CD4-positive, CD25-positive, alpha-beta regulatory T cell (primary cell): ENCODE data around the gene SHC4. TPM values are rescaled to one million over a fixed set of nuclear protein-coding genes. Genes with fewer than 3 reads are reported as not detected.
A peak's percentile ranks its signal among the peaks of the same experiment; 100 is the strongest.

Source experiments
- ATAC-seq, 2 donors: fragments of 150-1000 bp; cut with Tn5 transposase; one replicate each; pipeline ENCODE4 v1.10.0; 2021; ENCODE audit warnings: low read depth in 2 of 2, moderate number of reproducible peaks in 2 of 2, moderate library complexity in 1 of 2
- DNase-seq, 3 donors: peaks; one replicate each; pipeline versions ENCODE4 v3.0.0 to v3.0.0-alpha.2; 2012 to 2022; ENCODE audit warnings: mixed read lengths in 1 of 3
- H3K27ac ChIP-seq: one replicate; pipeline ENCODE4 v1.7.0; 2013; ENCODE audit warnings: mild to moderate bottlenecking, low read length; ENCODE audit not compliant: insufficient read depth, poor library complexity, severe bottlenecking
- H3K27me3 ChIP-seq: one replicate; pipeline ENCODE4 v1.7.0; 2013; ENCODE audit warnings: low read length; ENCODE audit not compliant: control insufficient read depth, insufficient read depth
- H3K36me3 ChIP-seq: one replicate; pipeline ENCODE4 v1.7.0; 2013; ENCODE audit warnings: mild to moderate bottlenecking, low read length, moderate library complexity; ENCODE audit not compliant: control insufficient read depth, insufficient read depth
- H3K4me1 ChIP-seq: 2 replicates; pipeline ENCODE4 v1.7.0; 2013; ENCODE audit warnings: mild to moderate bottlenecking, low read length; ENCODE audit not compliant: insufficient read depth, control insufficient read depth, poor library complexity, severe bottlenecking
- H3K4me3 ChIP-seq: one replicate; pipeline ENCODE4 v1.7.0; 2013; ENCODE audit warnings: low read depth, mild to moderate bottlenecking, low read length, moderate library complexity
- H3K9me3 ChIP-seq, 2 experiments: 1 replicate in 1 of 2; 2 replicates in 1 of 2; pipeline ENCODE4 v1.7.0; 2013; ENCODE audit warnings: low read length in 2 of 2, mild to moderate bottlenecking in 1 of 2, moderate library complexity in 1 of 2; ENCODE audit not compliant: control insufficient read depth in 2 of 2
- H3K27ac Mint-ChIP-seq, 3 donors: one replicate each; pipeline ENCODE4 v1.8.0; 2020 to 2022; ENCODE audit warnings: mild to moderate bottlenecking in 3 of 3, mixed read lengths in 3 of 3, moderate library complexity in 2 of 3
- H3K27me3 Mint-ChIP-seq: one replicate; pipeline ENCODE4 v1.8.0; 2022; ENCODE audit warnings: mild to moderate bottlenecking, mixed read lengths
- H3K36me3 Mint-ChIP-seq: one replicate; pipeline ENCODE4 v1.8.0; 2020; ENCODE audit warnings: mixed read lengths
- H3K4me1 Mint-ChIP-seq, 4 donors: one replicate each; pipeline ENCODE4 v1.8.0; 2020 to 2022; ENCODE audit warnings: mixed read lengths in 4 of 4, mild to moderate bottlenecking in 1 of 4
- H3K4me3 Mint-ChIP-seq, 4 donors: one replicate each; pipeline ENCODE4 v1.8.0; 2020 to 2022; ENCODE audit warnings: mild to moderate bottlenecking in 4 of 4, mixed read lengths in 4 of 4, moderate library complexity in 3 of 4
- H3K9me3 Mint-ChIP-seq, 7 donors: one replicate each; pipeline ENCODE4 v1.8.0; 2020 to 2022; ENCODE audit warnings: mixed read lengths in 7 of 7, mild to moderate bottlenecking in 3 of 7, moderate library complexity in 2 of 7
- polyA plus RNA-seq, 4 donors: library from polyadenylated mRNA; unstranded; fragments of 300-500 nt; fragmentation: Illumina TruSeq; gene quantifications; one replicate each; pipeline ENCODE4 v1.2.3, GENCODE V29; 2021
- total RNA-seq: library from RNA; stranded (reverse); gene quantifications from one replicate; pipeline ENCODE4 v1.2.3, GENCODE V29; 2022

SHC4 gene
- total and polyA plus RNA-seq, 5 donors from 2014 or later = not detected

GRCh38 chr15:48946840-48947187 is 16.9 kb downstream of the SHC4 start:
- DNase-seq (no peak), ATAC-seq (no peak)
- no peak overlapping the region for H3K27ac ChIP-seq
- Mint-ChIP-seq H3K4me1 (no peaks in the 10 kb centered on the region), H3K36me3 (no peaks in the 10 kb centered on the region), H3K27ac (no peak overlapping the region), H3K4me3 (no peak overlapping the region), H3K9me3 (peaks cover 0 to 4% (median 0%) of the 10 kb centered on the region in 7 donors), H3K27me3 (peaks cover 37% of the 10 kb centered on the region)
- H3K36me3 ChIP-seq = no peaks in the 10 kb centered on the region
- no peaks in the 10 kb centered on the region for H3K9me3 ChIP-seq
- H3K27me3 ChIP-seq = peaks cover 2% of the 10 kb centered on the region
- no peak overlapping the region for H3K4me3 ChIP-seq
- H3K4me1 ChIP-seq = no peaks in the 10 kb centered on the region

- peaks cover 0 to 4% (median 0%) of the 10 kb centered on the region in 7 donors for H3K9me3 Mint-ChIP-seq
- no peak overlapping the region for H3K4me3 ChIP-seq
- H3K27me3 Mint-ChIP-seq = peaks cover 33% of the 10 kb centered on the region
- no peaks in the 10 kb centered on the region for H3K9me3 ChIP-seq
- H3K4me1 ChIP-seq = no peaks in the 10 kb centered on the region
- no peak overlapping the region for H3K27ac Mint-ChIP-seq
- H3K4me1 Mint-ChIP-seq = no peaks in the 10 kb centered on the region
- no peak overlapping the region for H3K4me3 Mint-ChIP-seq
- no peak for DNase-seq
- no peak for ATAC-seq
- no peaks in the 10 kb centered on the region for H3K36me3 ChIP-seq
- no peaks in the 10 kb centered on the region for H3K36me3 Mint-ChIP-seq
- peaks cover 4% of the 10 kb centered on the region for H3K27me3 ChIP-seq
- H3K27ac ChIP-seq = no peak overlapping the region
Observed at GRCh38 chr15:48946074-48946839, 17.5 kb downstream of the SHC4 start.

- Histone ChIP-seq H3K4me1 (no peaks in the 10 kb centered on the region), H3K27me3 (peaks cover 5% of the 10 kb centered on the region), H3K27ac (no peak overlapping the region), H3K4me3 (no peak overlapping the region), H3K36me3 (no peaks in the 10 kb centered on the region), H3K9me3 (no peaks in the 10 kb centered on the region)
- H3K27me3 Mint-ChIP-seq = peaks cover 34% of the 10 kb centered on the region
- no peaks in the 10 kb centered on the region for H3K4me1 Mint-ChIP-seq
- DNase-seq (no peak), ATAC-seq (no peak)
- peaks cover 0 to 4% (median 0%) of the 10 kb centered on the region in 7 donors for H3K9me3 Mint-ChIP-seq
- no peak overlapping the region for H3K27ac Mint-ChIP-seq
- H3K4me3 Mint-ChIP-seq = no peak overlapping the region
- no peaks in the 10 kb centered on the region for H3K36me3 Mint-ChIP-seq
Observed at GRCh38 chr15:48945386-48945785, 18.3 kb downstream of the SHC4 start.

GRCh38 chr15:48941904-48942303 is 21.8 kb downstream of the SHC4 start:
- DNase-seq = no peak
- no peaks in the 10 kb centered on the region for H3K36me3 ChIP-seq
- Mint-ChIP-seq H3K4me1 (no peaks in the 10 kb centered on the region), H3K27ac (no peak overlapping the region), H3K36me3 (no peaks in the 10 kb centered on the region), H3K4me3 (no peak overlapping the region), H3K9me3 (peaks cover 0 to 5% (median 0%) of the 10 kb centered on the region in 7 donors), H3K27me3 (peaks cover 34% of the 10 kb centered on the region)
- no peak overlapping the region for H3K4me3 ChIP-seq
- peaks cover 6% of the 10 kb centered on the region for H3K27me3 ChIP-seq
- no peaks in the 10 kb centered on the region for H3K9me3 ChIP-seq
- no peak overlapping the region for H3K27ac ChIP-seq
- no peaks in the 10 kb centered on the region for H3K4me1 ChIP-seq
- ATAC-seq = no peak

- Histone ChIP-seq H3K4me3 (no peak overlapping the region), H3K27me3 (peaks cover 6% of the 10 kb centered on the region), H3K9me3 (no peaks in the 10 kb centered on the region), H3K27ac (no peak overlapping the region), H3K36me3 (no peaks in the 10 kb centered on the region), H3K4me1 (no peaks in the 10 kb centered on the region)
- Mint-ChIP-seq H3K4me3 (peak overlapping the region in 1 of 4 donors; percentile 22), H3K9me3 (peaks cover 0 to 5% (median 0%) of the 10 kb centered on the region in 7 donors), H3K4me1 (no peaks in the 10 kb centered on the region), H3K36me3 (no peaks in the 10 kb centered on the region), H3K27me3 (peaks cover 38% of the 10 kb centered on the region), H3K27ac (no peak overlapping the region)
- ATAC-seq (no peak), DNase-seq (peak in 1 of 3 donors; percentile 31)
Observed at GRCh38 chr15:48940508-48940907, 23.2 kb downstream of the SHC4 start.

- ATAC-seq = no peak
- Mint-ChIP-seq H3K9me3 (peaks cover 0 to 5% (median 0%) of the 10 kb centered on the region in 7 donors), H3K27ac (no peak overlapping the region), H3K4me3 (no peak overlapping the region), H3K4me1 (no peaks in the 10 kb centered on the region), H3K27me3 (peaks cover 40% of the 10 kb centered on the region), H3K36me3 (no peaks in the 10 kb centered on the region)
- DNase-seq = no peak
- no peak overlapping the region for H3K27ac ChIP-seq
- H3K4me1 ChIP-seq = no peaks in the 10 kb centered on the region
- peaks cover 6% of the 10 kb centered on the region for H3K27me3 ChIP-seq
- no peak overlapping the region for H3K4me3 ChIP-seq
- no peaks in the 10 kb centered on the region for H3K36me3 ChIP-seq
- no peaks in the 10 kb centered on the region for H3K9me3 ChIP-seq
Observed at GRCh38 chr15:48939648-48940047, 24.1 kb downstream of the SHC4 start.

GRCh38 chr15:48937886-48938285 is 25.8 kb downstream of the SHC4 start:
- DNase-seq = no peak
- H3K4me3 Mint-ChIP-seq = no peak overlapping the region
- H3K27me3 ChIP-seq = peaks cover 10% of the 10 kb centered on the region
- no peak overlapping the region for H3K27ac ChIP-seq
- no peak for ATAC-seq
- H3K4me1 ChIP-seq = no peaks in the 10 kb centered on the region
- no peak overlapping the region for H3K27ac Mint-ChIP-seq
- H3K27me3 Mint-ChIP-seq = peaks cover 43% of the 10 kb centered on the region
- H3K36me3 ChIP-seq = no peaks in the 10 kb centered on the region
- no peaks in the 10 kb centered on the region for H3K36me3 Mint-ChIP-seq
- H3K4me3 ChIP-seq = no peak overlapping the region
- no peaks in the 10 kb centered on the region for H3K9me3 ChIP-seq
- H3K4me1 Mint-ChIP-seq = no peaks in the 10 kb centered on the region
- peaks cover 0 to 5% (median 0%) of the 10 kb centered on the region in 7 donors for H3K9me3 Mint-ChIP-seq

GRCh38 chr15:48936666-48937065 is 27.1 kb downstream of the SHC4 start:
- peaks cover 41% of the 10 kb centered on the region for H3K27me3 Mint-ChIP-seq
- Histone ChIP-seq H3K27ac (no peak overlapping the region), H3K4me3 (no peak overlapping the region), H3K27me3 (peaks cover 13% of the 10 kb centered on the region), H3K9me3 (no peaks in the 10 kb centered on the region), H3K36me3 (no peaks in the 10 kb centered on the region), H3K4me1 (no peaks in the 10 kb centered on the region)
- no peak for DNase-seq
- H3K4me1 Mint-ChIP-seq = no peaks in the 10 kb centered on the region
- H3K27ac Mint-ChIP-seq = no peak overlapping the region
- ATAC-seq = no peak
- H3K4me3 Mint-ChIP-seq = no peak overlapping the region
- peaks cover 0 to 5% (median 0%) of the 10 kb centered on the region in 7 donors for H3K9me3 Mint-ChIP-seq
- no peaks in the 10 kb centered on the region for H3K36me3 Mint-ChIP-seq
